K562 (cell line): ENCODE data around the gene NRXN2. TPM values are rescaled to one million over a fixed set of nuclear protein-coding genes. Genes with fewer than 3 reads are reported as not detected.

Source experiments
- CBFA2T2 ChIP-seq: fragments of 450-650 bp; conservative IDR thresholded peaks from 2 replicates; pipeline ENCODE4 v1.6.1; 2017; ENCODE audit warnings: mild to moderate bottlenecking
- DACH1 ChIP-seq: fragments of 450-650 bp; IDR thresholded peaks from 2 replicates; pipeline ENCODE4 v1.6.1; 2018; ENCODE audit not compliant: partially characterized antibody
- HDAC2 ChIP-seq: fragments of 450-650 bp; IDR thresholded peaks from 2 replicates; pipeline ENCODE4 v1.6.1; 2016; ENCODE audit warnings: mild to moderate bottlenecking
- HLTF ChIP-seq: fragments of 450-650 bp; IDR thresholded peaks from 2 replicates; pipeline ENCODE4 v1.6.1; 2016
- KDM1A ChIP-seq, 2 experiments: fragments of 450-650 bp; IDR thresholded peaks; 2 replicates each; pipeline ENCODE4 v1.6.1; 2016; ENCODE audit warnings: mild to moderate bottlenecking in 2 of 2
- L3MBTL2 ChIP-seq: fragments of 450-650 bp; IDR thresholded peaks from 2 replicates; pipeline ENCODE4 v1.6.1; 2016; ENCODE audit warnings: mild to moderate bottlenecking, moderate library complexity
- MEF2D ChIP-seq: conservative IDR thresholded peaks from 2 replicates; pipeline ENCODE4 v1.6.1; 2016; ENCODE audit warnings: low read depth, missing genetic modification characterization, missing compliant biosample characterization
- RAD21 ChIP-seq, 2 experiments: fragments of 250-450 bp in 1 of 2; fragments of 450-650 bp in 1 of 2; sonication (Bioruptor Pico) in 1 of 2; formaldehyde crosslinking in 1 of 2; IDR thresholded peaks in 1 of 2; conservative IDR thresholded peaks in 1 of 2; 2 replicates each; pipeline versions ENCODE4 v1.4.0 to v1.8.0; 2020 to 2022; ENCODE audit warnings: mild to moderate bottlenecking in 2 of 2, moderate library complexity in 1 of 2
- RNF2 ChIP-seq: sonication (generic); IDR thresholded peaks from 2 replicates; pipeline ENCODE4 v1.6.1; 2016
- SAFB ChIP-seq: fragments of 200-400 bp; formaldehyde crosslinking; IDR thresholded peaks from 2 replicates; pipeline ENCODE4 v1.6.1; 2017; ENCODE audit warnings: low read depth, low read length, borderline replicate concordance
- TAL1 ChIP-seq: fragments of 450-650 bp; IDR thresholded peaks from 2 replicates; pipeline ENCODE4 v1.6.1; 2016; ENCODE audit warnings: mild to moderate bottlenecking
- ZNF778 ChIP-seq: fragments of 450-650 bp; formaldehyde crosslinking; IDR thresholded peaks from 2 replicates; pipeline ENCODE4 v1.4.0; 2020; ENCODE audit warnings: mild to moderate bottlenecking, moderate library complexity
- polyA plus RNA-seq, 8 experiments: library from polyadenylated mRNA; depleted of rRNA in 4 of 8; stranded (reverse) in 5 of 8; unstranded in 3 of 8; fragments of >200 nt; fragmentation: Nextera tagmentation in 2 of 8; fragmentation: Illumina TruSeq in 1 of 8; extraction: Ambion mirVana in 2 of 8; extraction: Trizol in 1 of 8; gene quantifications; 2 replicates each; pipeline versions ENCODE4 v1.2.1 to v1.2.3, GENCODE V29; 2011 to 2014; ENCODE audit warnings: inconsistent platforms in 1 of 8, missing spikeins in 1 of 8
- total RNA-seq, 7 experiments: library from RNA; depleted of rRNA in 6 of 7; stranded (reverse); fragments of >200 nt in 6 of 7; fragmentation: Illumina TruSeq in 2 of 7; extraction: Trizol in 2 of 7; gene quantifications; 2 replicates each; pipeline versions ENCODE4 v1.2.1 to v1.2.3, GENCODE V29; 2011 to 2021; ENCODE audit warnings: low replicate concordance in 1 of 7
- TF ChIP-seq, protein P1 (sequence below), 2 experiments: IDR thresholded peaks; 2 replicates each; pipeline ENCODE4 v1.6.1; 2012; ENCODE audit warnings: improper control_type of control experiment in 2 of 2, low read depth in 2 of 2, low read length in 2 of 2, borderline replicate concordance in 1 of 2
- TF ChIP-seq, protein P2 (sequence below), 3 experiments: IDR thresholded peaks in 2 of 3; conservative IDR thresholded peaks in 1 of 3; 2 replicates each; pipeline ENCODE4 v1.5.1; 2011 to 2012; ENCODE audit warnings: low read length in 3 of 3, mild to moderate bottlenecking in 3 of 3, control low read depth in 2 of 3, improper control_type of control experiment in 1 of 3, inconsistent platforms in 1 of 3, low read depth in 1 of 3, mixed read lengths in 1 of 3, moderate library complexity in 1 of 3; ENCODE audit not compliant: insufficient read depth in 2 of 3
- TF ChIP-seq, protein P3 (sequence below), 2 experiments: fragments of 450-650 bp; IDR thresholded peaks; 2 replicates each; pipeline ENCODE4 v1.6.1; 2016
- TF ChIP-seq, protein P4 (sequence below): sonication (generic); formaldehyde crosslinking; IDR thresholded peaks from 2 replicates; pipeline ENCODE4 v1.8.0; 2023; ENCODE audit warnings: mild to moderate bottlenecking, missing genetic modification reagents

The NRXN2 gene
- total and polyA plus RNA-seq, 9 of the 15 experiments (the other 6 are each of a cell fraction or from before 2014, with no cell fraction given), result 0.07 to 0.47 (median 0.15) TPM; not detected in 4

GRCh38 chr11:64629796-64630562 lies 93.0 kb downstream of the NRXN2 start (continued):
- TF ChIP-seq, protein P1, sequence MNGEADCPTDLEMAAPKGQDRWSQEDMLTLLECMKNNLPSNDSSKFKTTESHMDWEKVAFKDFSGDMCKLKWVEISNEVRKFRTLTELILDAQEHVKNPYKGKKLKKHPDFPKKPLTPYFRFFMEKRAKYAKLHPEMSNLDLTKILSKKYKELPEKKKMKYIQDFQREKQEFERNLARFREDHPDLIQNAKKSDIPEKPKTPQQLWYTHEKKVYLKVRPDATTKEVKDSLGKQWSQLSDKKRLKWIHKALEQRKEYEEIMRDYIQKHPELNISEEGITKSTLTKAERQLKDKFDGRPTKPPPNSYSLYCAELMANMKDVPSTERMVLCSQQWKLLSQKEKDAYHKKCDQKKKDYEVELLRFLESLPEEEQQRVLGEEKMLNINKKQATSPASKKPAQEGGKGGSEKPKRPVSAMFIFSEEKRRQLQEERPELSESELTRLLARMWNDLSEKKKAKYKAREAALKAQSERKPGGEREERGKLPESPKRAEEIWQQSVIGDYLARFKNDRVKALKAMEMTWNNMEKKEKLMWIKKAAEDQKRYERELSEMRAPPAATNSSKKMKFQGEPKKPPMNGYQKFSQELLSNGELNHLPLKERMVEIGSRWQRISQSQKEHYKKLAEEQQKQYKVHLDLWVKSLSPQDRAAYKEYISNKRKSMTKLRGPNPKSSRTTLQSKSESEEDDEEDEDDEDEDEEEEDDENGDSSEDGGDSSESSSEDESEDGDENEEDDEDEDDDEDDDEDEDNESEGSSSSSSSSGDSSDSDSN (IDR thresholded peaks at IDR 0.05; ENCODE audit: borderline replicate concordance in 1 of 2, low read depth in 2 of 2, low read length in 2 of 2), result no peak
- TF ChIP-seq RAD21 (CRISPR knock-in tag; conservative IDR thresholded peaks at IDR 0.05 in 1 of 2, IDR thresholded peaks at IDR 0.05 in 1 of 2), result peak in 1 of 2 experiments; percentile 41; a peak in 1 of 4 replicates
- TF ChIP-seq TAL1, result 0 out of 2 replicates have a peak, but pooled peaks have one; percentile 16
- TF ChIP-seq SAFB, result no peak
- TF ChIP-seq, protein P2, sequence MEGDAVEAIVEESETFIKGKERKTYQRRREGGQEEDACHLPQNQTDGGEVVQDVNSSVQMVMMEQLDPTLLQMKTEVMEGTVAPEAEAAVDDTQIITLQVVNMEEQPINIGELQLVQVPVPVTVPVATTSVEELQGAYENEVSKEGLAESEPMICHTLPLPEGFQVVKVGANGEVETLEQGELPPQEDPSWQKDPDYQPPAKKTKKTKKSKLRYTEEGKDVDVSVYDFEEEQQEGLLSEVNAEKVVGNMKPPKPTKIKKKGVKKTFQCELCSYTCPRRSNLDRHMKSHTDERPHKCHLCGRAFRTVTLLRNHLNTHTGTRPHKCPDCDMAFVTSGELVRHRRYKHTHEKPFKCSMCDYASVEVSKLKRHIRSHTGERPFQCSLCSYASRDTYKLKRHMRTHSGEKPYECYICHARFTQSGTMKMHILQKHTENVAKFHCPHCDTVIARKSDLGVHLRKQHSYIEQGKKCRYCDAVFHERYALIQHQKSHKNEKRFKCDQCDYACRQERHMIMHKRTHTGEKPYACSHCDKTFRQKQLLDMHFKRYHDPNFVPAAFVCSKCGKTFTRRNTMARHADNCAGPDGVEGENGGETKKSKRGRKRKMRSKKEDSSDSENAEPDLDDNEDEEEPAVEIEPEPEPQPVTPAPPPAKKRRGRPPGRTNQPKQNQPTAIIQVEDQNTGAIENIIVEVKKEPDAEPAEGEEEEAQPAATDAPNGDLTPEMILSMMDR (IDR thresholded peaks at IDR 0.05 in 2 of 3, conservative IDR thresholded peaks at IDR 0.05 in 1 of 3; ENCODE audit: insufficient read depth in 2 of 3, low read depth in 1 of 3, low read length in 3 of 3), result peak; percentile 60 to 70 (median 62); a peak in 5 of 6 replicates
- TF ChIP-seq, protein P3, sequence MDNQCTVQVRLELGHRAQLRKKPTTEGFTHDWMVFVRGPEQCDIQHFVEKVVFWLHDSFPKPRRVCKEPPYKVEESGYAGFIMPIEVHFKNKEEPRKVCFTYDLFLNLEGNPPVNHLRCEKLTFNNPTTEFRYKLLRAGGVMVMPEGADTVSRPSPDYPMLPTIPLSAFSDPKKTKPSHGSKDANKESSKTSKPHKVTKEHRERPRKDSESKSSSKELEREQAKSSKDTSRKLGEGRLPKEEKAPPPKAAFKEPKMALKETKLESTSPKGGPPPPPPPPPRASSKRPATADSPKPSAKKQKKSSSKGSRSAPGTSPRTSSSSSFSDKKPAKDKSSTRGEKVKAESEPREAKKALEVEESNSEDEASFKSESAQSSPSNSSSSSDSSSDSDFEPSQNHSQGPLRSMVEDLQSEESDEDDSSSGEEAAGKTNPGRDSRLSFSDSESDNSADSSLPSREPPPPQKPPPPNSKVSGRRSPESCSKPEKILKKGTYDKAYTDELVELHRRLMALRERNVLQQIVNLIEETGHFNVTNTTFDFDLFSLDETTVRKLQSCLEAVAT (IDR thresholded peaks at IDR 0.05), result 0 out of 4 replicates have a peak, but pooled peaks of 1 of the 2 experiments have one; percentile 47
- TF ChIP-seq DACH1, result peak; percentile 37
- peak; percentile 96 for TF ChIP-seq L3MBTL2
- TF ChIP-seq MEF2D (tag), result no peak
- 0 out of 2 replicates have a peak, but pooled peaks have one; percentile 21 for TF ChIP-seq HDAC2
- TF ChIP-seq, protein P4, sequence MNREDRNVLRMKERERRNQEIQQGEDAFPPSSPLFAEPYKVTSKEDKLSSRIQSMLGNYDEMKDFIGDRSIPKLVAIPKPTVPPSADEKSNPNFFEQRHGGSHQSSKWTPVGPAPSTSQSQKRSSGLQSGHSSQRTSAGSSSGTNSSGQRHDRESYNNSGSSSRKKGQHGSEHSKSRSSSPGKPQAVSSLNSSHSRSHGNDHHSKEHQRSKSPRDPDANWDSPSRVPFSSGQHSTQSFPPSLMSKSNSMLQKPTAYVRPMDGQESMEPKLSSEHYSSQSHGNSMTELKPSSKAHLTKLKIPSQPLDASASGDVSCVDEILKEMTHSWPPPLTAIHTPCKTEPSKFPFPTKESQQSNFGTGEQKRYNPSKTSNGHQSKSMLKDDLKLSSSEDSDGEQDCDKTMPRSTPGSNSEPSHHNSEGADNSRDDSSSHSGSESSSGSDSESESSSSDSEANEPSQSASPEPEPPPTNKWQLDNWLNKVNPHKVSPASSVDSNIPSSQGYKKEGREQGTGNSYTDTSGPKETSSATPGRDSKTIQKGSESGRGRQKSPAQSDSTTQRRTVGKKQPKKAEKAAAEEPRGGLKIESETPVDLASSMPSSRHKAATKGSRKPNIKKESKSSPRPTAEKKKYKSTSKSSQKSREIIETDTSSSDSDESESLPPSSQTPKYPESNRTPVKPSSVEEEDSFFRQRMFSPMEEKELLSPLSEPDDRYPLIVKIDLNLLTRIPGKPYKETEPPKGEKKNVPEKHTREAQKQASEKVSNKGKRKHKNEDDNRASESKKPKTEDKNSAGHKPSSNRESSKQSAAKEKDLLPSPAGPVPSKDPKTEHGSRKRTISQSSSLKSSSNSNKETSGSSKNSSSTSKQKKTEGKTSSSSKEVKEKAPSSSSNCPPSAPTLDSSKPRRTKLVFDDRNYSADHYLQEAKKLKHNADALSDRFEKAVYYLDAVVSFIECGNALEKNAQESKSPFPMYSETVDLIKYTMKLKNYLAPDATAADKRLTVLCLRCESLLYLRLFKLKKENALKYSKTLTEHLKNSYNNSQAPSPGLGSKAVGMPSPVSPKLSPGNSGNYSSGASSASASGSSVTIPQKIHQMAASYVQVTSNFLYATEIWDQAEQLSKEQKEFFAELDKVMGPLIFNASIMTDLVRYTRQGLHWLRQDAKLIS (CRISPR knock-in tag), result no peak
- no peak for TF ChIP-seq CBFA2T2
- no peak for TF ChIP-seq ZNF778 (CRISPR knock-in tag)
- TF ChIP-seq HLTF, result 0 out of 2 replicates have a peak, but pooled peaks have one; percentile 40
- TF ChIP-seq KDM1A (IDR thresholded peaks at IDR 0.05), result peak in 1 of 2 experiments; percentile 9; a peak in 1 of 4 replicates
- TF ChIP-seq RNF2, result peak; percentile 47; the same call in 1 of the 2 replicates
